Activated CD4-positive, CD25-positive, alpha-beta regulatory T cell (primary cell): Measurements from ENCODE around the gene UVRAG.

Experiments used
- DNase-seq, 4 experiments: peaks; one replicate each; lab custom pipeline; 2025; lab: John Stamatoyannopoulos, UW

The UVRAG gene

DNA sequence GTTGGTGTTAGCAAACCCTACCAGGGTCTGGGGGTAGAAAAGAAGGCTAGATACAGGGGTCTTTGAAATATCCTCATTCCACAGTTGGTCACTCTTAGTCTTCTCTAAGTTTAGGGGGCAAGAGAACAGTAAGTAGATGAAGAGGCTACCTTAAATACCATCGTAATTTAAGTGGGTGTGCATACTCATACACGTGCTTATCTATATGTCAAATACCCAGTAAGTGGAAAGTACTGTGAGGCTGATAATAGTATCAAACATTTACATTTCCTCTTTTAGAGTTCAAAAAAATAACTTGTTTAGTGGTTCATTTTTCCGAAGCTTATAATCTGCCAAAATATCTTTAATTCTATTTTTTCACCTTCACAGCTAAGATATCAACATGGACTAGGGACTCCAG is 300.5 kb downstream of the UVRAG start:
- DNase-seq, result no peak

DNA sequence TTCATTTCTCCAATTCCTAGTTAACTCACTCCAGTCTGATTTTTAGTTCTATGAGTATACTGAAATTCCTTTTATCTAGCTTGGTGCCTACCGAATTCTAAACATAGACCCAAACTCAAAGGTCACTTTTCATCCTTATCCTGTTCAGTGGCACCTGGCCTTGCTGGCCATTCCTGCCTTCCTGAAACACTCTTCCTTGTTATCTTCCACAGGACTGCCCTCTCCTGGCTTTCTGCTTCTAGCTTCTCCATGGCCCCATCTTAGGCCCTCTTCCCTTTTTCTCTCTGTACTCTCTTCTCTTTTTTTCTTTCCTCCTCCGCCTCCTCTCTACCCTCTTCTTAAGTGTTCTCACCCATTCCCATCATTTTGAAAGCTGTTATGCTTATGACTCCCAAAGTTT is 304.0 kb downstream of the UVRAG start:
- DNase-seq, result no peak

DNA sequence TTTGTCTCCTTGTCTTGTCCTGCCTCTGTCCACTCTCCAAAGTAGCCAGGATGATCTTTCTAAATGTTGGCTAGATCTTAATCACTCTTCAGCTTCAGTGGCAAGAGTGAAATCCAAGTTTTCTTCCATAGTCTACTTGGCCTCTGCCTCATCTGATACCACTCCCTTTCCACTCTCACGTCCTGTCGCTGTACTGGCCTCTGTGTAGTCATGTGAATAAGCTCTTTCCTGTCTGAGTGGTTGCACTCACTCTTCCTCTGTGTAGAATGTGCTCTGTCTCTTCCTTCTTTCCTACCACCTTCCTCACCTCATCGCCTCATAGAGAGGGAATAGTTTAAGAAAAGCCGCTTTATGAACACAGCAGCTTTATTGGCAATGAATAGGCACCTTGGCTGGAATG is 304.8 kb downstream of the UVRAG start:
- DNase-seq, result no peak

DNA sequence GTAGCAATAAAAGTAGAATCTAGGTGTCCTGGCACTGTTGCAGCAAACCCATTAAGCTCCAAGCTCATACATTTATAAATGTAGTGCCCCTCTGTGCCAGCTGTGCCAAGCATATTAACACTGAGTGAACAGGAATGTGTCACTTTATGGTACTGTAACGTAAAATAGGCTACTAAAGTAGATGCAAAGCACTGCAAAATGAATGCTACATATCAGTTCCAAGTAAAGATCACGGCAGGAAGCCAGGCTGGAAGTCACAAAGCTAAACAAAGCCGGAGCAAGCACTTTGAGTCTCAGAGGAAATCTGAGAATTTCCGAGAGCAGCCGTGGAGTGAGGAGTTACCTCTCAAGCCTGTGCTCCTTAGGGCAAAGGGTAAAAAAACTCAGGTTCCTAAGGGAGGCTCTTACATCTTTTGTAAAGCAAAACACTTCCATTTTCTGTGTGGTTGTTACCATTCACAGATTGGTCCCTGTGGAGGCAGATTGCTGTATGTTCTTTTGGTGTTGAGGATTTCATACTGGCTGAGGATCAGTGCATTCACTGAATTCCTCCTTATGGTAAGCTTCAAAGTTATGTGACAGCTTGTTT is 305.6 kb downstream of the UVRAG start:
- DNase-seq, result no peak

DNA sequence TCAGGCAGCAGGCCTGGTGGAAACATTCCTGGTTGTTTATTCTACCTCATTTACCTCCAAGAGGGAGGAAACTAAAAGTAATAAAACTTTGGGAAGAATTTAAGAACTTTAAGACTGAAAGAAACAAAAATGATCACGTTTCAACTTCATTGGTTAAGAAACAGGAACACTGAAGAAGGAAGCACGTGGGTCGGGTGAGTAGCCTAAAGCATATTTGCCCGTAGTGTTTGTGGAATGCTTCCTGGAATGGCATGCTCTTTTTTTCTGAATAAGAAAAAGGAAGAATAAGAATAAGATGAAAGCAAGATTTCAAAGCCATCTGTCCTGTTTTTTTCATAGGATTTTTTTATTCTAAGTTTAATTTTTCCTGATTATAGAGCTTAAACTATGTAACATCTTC is 308.2 kb downstream of the UVRAG start:
- no peak for DNase-seq

DNA sequence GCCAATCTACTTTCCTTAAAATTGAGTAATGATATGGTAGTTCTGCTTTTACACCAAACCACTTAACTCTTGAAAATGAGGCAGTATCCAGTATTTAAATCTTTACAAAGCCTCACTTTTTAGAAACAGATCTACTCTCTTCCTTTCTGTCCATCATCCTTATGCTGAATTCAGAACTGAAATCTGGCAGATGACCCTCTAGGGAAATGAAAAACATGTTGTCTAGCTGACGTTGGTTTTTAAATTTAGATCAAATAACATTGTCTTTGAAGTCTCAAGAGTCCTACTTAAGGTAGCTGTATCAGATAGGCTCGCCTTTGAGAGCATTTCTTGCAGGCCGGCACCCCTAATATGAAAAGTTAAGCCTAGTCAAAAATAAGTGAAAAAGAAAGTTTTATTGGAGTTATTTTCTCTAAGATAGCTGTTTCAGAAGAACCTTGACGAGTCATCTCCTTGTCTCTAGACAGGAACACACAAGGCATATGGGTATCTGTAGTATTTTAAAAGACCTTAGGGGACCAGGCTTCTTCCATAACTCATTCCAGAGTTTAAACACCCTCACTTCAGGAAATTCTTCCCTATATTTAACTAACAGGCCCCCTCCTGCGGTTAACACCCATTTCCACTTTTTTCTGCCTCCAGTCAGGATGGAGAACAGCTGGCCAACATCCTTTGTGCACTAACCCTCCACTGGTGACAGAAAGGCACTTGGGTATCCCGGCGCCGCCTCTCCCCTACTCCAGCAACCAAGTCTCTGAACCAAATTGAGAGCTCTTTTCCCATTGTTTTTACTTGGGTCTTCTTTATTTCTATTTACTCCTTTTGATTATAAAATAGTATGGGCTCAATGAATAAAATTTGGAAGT is 310.1 kb downstream of the UVRAG start:
- DNase-seq, result no peak

DNA sequence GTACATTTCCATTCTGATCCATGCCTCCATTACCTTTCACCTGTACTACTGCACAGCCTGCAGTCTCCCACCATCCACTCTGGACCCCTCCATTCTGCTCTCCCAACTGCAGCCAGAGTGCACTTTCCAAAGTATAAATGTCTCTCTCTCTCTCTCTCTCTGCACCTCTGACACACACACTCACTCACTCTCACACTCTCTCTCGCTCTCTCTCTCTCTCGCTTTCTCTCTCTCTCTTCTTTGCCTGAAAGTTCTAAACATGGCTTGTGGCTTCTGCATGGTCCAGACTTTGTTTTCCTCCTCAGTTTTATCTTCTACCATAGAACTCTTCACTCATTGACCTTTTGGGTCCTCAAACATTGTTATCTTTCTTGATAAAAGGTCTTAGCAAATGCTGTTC is 314.7 kb downstream of the UVRAG start:
- DNase-seq, result no peak

DNA sequence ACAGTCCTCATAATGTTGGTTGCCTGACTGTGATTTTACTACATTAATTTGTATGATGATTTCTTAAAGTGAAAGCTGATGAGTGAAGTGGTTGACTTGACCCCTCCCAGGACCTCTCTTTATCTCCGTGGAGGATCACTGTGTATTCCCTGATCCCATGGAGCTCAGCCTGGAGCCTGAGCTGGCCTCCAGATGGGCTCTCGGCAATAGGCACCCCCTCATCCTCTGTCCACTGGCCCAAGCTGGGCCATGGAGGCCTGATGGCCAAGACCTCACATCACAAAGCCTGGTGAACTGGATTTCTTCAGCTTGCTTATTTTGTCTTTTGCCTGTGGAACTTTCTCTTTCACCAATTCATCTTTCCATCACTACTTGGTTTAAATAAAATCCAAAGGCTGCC is 316.1 kb downstream of the UVRAG start:
- no peak for DNase-seq

DNA sequence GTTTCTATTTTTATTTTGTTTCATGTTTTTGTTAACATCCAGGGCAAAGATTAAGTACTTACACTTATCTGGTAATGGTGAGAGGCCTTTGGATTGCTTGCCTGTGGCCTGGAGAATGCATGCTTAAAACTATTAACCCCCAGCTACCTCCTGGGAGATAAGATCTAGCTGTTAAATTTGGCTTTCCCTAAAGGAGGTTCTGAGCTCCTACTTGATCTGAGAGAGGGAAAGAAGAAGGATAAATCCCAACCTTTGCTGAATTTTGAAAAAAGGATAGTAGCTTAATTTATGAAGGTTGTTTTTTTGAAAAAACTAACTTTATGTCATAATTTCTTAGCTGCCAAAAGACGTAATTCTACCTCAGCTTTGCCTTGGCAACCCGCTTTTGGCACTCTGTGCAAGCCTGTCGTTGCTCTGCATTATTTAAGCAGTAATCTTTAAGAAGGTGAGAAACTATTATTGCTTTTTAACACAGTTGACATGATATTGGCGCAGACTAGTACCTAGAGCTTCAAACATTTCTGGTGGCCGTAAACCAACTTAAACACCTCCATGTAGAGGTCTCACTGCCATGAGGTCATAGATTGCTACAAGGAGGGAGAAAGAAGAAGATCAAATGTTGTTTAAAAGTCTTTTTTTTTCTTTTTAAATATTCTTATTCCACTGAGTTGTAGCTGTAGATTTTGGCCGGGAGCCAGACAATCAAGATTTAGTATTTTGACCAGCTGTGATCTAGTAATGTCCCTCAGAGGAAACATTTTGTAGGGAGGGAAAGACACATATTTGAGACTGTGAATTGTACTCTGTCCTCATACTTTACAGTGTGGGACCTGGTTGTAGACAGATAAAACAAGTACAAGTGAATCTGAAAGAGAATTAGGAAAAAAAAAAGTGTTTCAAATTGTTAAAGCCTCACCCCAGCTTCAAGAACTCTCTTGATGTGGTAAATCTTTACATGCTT is 316.9 kb downstream of the UVRAG start:
- DNase-seq, result no peak

DNA sequence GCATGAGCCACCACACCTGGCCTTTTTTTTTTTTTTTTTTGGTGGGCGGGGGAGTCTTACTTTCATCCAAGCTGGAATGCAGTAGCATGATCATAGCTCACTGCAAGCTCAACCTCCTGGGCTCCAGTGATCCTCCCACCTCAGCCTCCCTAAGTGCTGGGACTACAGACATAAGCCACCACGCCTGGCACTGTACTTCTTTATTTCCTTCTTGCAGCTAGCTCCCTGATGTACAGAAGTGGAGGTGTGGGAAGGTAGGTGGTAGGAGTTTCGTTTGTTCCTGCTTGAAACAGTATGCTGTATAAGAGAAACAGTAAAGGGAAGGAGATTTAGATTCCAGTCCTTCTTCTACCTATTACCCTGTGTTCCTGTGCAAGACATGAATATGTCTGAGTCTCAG is 319.2 kb downstream of the UVRAG start:
- no peak for DNase-seq

DNA sequence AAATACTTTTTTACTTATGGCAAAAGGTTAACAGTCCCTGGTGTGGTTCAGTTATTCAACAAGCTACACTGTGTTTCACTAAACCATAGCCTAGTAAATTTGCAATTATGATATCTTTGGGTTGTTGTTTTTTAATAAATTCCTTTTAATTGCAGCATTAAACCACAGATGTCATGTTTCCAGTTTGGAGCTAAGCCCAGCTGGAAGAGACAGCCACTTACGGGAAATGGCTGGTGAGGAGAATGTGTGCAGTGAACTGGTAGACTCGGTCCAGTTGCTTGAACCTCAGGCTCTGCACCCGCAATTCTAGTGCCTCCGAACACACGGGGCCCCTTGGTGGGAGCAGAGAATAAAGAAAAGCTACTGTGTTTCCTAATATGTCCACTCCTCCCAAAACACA is 320.5 kb downstream of the UVRAG start:
- DNase-seq, result no peak

DNA sequence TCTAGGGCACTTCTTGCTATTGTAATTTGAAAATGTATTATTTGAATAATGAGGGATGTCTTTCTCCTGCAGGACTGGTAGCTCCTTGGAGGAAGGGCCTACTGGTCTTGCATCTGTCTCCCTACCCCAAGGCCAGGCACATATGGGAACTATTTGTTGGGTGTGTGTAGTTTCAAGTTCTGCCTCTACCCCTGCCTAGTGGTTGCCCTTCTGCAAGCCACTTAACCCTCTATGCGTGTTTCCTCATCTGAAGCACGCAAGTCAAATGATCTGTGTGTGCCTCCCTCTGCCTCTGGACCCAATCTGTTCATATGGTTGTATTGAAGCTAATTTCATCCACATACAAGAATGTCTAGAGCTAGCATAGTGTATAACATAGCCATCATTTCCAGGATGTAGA is 324.3 kb downstream of the UVRAG start:
- no peak for DNase-seq

DNA sequence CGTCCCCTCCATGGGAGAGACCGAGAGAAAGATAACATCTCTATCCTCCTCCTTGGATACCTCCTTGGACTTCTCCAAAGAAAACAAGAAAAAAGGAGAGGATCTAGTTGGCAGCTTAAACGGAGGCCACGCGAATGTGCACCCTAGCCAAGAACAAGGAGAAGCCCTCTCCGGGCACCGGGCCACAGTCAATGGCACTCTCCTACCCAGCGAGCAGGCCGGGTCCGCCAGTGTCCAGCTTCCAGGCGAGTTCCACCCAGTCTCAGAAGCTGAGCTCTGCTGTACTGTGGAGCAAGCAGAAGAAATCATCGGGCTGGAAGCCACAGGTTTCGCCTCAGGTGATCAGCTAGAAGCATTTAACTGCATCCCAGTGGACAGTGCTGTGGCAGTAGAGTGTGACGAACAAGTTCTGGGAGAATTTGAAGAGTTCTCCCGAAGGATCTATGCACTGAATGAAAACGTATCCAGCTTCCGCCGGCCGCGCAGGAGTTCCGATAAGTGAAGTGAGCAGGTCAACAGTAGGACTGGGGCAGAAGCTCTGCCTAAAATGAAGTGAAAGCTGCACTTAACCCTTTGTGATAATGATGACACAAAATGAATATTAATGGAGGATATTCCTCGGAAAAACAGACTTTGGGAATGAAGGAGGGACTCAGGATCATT is 326.0 kb downstream of the UVRAG start:
- no peak for DNase-seq

DNA sequence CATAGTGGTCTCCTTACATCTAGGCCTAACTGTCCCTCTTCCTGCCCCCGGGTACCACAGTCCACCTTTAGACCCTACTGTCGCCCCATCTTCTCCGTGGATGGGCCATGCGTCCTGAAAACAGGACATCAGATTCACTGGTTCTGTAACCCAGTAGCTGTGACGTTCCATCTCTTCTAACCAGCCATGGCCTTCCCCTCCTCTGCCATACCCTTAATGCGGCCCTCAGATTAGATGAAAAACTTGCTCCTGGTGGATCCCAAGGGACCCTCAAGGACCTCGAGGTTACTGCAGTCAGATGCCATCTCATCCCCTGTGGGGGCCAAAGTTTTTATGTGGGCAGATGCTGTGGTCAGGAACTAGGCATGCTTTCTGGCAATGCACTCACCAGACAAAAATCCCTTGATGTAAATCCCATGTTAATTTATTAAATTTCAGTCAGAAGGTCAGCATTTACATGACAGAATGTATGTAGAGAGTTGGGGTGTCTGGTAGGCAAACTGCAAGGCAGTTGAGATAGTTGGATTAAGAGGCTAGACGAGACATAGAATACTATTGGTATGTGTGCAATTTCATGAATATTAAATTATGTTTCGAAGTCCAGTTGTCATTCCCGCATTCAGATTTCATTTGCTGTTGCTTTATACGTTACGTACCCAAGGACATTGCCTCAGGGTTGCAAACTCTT is 327.0 kb downstream of the UVRAG start:
- DNase-seq, result no peak

DNA sequence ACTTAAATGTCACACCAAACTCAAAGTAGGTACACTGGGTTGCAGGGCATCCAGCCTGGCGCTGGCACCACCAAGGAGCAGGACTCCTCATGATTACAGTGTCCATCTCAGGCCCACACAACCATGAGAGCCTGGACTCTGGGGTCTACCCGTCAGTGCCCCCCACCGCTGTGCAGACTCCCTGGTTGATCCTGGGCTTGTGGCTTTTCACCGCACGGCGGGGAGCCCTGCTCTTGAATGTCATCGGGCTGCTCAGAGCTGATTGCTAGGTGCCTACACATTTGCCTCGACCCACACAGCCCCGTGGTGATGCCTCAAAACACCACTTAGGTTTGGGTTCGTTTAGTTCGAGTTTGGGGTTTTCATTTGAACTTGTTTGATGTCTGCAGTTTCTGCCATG is 328.3 kb downstream of the UVRAG start:
- DNase-seq, result no peak

DNA sequence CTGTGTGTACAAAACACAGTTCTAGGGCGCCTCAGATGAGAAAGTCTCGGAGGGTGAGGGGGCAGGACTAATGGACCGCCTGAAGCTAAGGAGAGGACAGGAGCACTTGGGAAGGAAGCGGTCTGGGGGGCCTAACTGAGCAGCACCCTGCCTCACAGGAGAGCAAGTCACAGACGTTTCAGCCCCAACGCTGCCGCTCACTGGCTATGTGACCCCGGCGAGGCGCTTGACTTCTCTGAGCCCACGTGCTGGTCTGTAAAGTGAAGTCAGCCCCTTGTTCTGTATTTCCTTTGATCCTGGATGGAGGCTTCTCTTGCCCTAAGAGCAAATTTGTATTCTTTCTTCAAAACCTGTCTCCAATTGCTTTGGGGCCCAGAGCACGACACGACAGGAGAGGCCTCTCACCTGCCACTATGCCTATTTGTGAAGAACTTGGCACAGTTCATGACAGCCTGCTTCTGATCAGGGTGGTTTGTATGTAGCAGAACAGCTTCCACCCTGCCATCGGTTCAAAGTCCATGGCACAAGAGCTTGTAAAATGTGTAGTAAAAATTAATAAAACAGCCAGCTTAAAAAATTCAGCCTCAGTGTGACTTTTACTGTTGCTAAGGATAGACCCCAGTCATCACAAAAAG is 332.2 kb downstream of the UVRAG start:
- DNase-seq, result no peak

DNA sequence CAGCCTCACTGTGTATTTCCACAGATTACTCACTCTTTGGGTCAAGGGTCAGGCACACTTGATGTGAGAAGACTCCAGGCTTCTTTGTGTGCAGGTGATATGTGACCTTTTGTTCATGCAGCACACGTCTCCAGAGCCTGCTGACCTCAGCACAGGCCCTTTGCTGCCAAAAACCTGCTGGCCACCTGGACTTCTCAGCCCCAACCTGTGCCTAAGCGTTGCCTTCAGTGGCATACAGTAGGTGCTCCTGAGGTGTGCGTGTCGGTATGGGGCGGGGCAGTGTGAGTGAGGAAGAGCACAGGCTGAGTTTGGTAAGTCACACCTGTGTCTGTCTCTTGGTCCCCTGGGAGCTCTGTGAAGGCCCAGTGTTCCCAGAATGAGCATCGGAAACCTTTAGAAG is 333.2 kb downstream of the UVRAG start:
- no peak for DNase-seq

DNA sequence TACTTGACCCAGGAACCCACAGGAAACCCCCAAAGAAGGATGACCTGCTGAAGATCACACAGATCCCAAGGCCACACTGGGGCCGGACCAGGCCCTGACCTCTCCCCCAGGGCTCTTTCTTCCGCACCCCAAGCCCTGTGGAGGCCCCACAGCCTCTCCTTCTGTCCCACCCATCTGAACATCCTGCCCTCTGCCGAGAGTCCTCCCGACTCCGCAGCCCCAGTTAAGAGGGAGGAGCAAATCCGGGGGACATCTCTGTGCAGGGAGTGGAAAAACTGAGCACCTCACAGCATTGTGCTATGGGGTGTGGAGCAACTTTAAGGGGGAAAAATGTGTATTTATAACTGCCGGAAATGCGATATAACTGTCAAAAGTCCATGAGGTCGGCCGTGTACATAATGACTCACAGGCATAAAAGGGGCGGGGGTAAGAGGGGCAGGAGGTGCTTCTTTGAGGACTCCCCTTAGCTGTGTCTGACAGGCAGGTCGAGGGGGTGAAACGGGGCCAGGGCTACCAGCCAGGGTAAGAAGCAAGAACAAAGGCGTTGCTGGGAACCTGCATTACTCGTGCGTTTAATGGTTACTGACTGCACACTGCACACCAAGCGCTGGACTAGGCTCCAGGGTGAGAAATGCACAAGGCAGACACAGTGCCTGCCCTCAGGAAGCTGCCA is 334.1 kb downstream of the UVRAG start:
- DNase-seq, result no peak

DNA sequence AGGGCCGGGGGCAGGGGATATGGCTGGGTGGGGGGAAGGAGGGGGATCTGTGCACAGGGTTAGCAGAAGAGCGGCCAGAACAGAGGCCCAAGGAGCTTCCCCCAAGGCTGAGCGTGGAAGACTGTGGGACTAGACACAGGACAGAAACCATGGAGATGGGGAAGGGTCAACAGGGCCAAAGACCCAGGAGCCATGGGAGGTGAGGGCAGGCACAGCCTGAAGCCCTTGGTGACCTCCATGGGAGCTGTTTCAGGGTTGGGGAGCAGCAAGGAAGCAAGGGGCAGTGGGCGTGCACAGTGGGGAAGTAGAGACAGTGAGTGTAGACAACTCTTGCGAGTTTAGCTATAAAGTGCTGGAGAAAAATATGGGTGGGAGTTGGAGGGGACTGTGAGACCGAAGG is 334.7 kb downstream of the UVRAG start:
- DNase-seq, result no peak

DNA sequence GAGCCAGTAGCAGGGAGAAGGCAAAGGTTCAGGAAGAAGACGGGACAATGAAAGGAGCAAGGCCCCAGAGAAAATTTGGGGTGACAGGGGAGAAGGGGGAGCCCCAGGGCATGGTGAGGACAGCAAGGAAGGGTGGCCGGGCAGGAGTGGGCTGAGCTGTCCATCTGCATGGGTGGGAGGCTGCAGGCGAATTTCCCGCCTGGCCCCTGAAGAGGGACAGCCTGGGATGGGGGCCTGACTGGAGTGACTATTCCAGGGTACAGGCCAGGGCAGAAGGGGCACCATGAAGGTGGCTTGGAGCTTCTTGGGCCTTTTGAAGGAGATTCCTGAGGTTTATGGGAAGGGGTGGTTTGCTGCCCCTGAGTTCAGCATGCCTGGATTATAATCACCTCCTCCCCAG is 335.1 kb downstream of the UVRAG start:
- DNase-seq, result no peak
